Ascending aorta (tissue), 2 donors: Measurements from ENCODE around the gene ABHD17A. TPM values are rescaled to one million over a fixed set of nuclear protein-coding genes. Genes with fewer than 3 reads are reported as not detected.
"Not testable (repeated sequence)": the region's sequence is repeated elsewhere in the genome, so short reads cannot be mapped to it uniquely, and the experiment has no call there.

Experiments
- DNase-seq, 2 donors: peaks; one replicate each; pipeline ENCODE4 v3.0.0-alpha.2; 2019; ENCODE audit warnings: low spot score in 2 of 2
- H3K27ac ChIP-seq, 2 donors: fragments of 200-600 bp; sonication (generic); one replicate each; pipeline ENCODE4 v1.5.1; 2016 to 2017; ENCODE audit warnings: mild to moderate bottlenecking in 1 of 2
- H3K27me3 ChIP-seq: fragments of 200-600 bp; sonication (generic); one replicate; pipeline ENCODE4 v1.5.1; 2017
- H3K36me3 ChIP-seq, 2 donors: fragments of 200-600 bp; sonication (generic); one replicate each; pipeline ENCODE4 v1.5.1; 2016
- H3K4me1 ChIP-seq, 2 donors: fragments of 200-600 bp; sonication (generic); one replicate each; pipeline ENCODE4 v1.5.1; 2016 to 2017; ENCODE audit warnings: mild to moderate bottlenecking in 1 of 2
- H3K4me3 ChIP-seq, 2 donors: fragments of 200-600 bp; sonication (generic); one replicate each; pipeline ENCODE4 v1.5.1; 2016 to 2017; ENCODE audit warnings: mild to moderate bottlenecking in 1 of 2
- H3K9me3 ChIP-seq, 2 donors: fragments of 200-600 bp; sonication (generic); one replicate each; pipeline ENCODE4 v1.5.1; 2016
- CTCF ChIP-seq, 3 experiments: fragments of 200-600 bp in 2 of 3; fragments of 450-650 bp in 1 of 3; sonication (generic) in 2 of 3; IDR thresholded peaks; one replicate each; pipeline ENCODE4 v1.5.1; 2016 to 2019; ENCODE audit warnings: antibody characterized with exemption in 3 of 3, mild to moderate bottlenecking in 1 of 3, moderate library complexity in 1 of 3
- intact Hi-C: fragments of 100-400 bp; cut with DNase I; formaldehyde crosslinking; loops from one replicate; pipeline ENCODE4 v1.15.1; 2023
- total RNA-seq: library from RNA; depleted of rRNA; stranded (reverse); fragments of >200 nt; gene quantifications from one replicate; pipeline ENCODE4 v1.1.0, GENCODE V29; 2016

ABHD17A gene
- total RNA-seq, 1 donor from 2014 or later: 278 TPM

DNA sequence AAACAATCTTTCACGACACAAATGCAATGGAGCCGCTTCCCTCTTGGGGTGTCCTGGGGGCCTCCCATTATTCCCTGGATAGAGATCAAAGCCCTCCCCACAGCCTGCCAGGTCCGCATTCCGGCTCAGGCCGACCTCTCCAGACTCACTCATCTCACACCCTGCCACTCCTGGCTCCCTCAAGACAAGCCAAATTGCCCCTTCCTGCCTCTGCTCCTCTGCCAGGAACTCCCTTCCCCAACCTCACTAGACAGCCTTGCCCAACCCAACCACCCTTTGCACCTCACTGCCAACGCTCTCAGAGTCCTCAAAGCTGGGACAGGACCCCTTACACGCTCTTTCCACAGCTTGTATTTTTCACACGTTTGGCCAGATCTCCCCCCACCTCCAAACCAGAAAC lies 1.5 kb downstream of the ABHD17A start:
- Histone ChIP-seq H3K4me1 (peaks cover 15 to 26% of the 10 kb centered on the region in 2 donors), H3K27ac (peak overlapping the region; percentile 12 to 21), H3K36me3 (peaks cover 0 to 3% of the 10 kb centered on the region in 2 donors), H3K4me3 (peak overlapping the region; percentile 93 to 100), H3K9me3 (no peaks in the 10 kb centered on the region), H3K27me3 (no peaks in the 10 kb centered on the region)
- no peak for DNase-seq
- intact Hi-C loops: loop anchor here (2.0 kb wide), 2 partner anchors 19 to 21 kb away; partner anchors contain the start of genes ADAT3 and SCAMP4
- TF ChIP-seq CTCF (IDR thresholded peaks at IDR 0.05): no peak

DNA sequence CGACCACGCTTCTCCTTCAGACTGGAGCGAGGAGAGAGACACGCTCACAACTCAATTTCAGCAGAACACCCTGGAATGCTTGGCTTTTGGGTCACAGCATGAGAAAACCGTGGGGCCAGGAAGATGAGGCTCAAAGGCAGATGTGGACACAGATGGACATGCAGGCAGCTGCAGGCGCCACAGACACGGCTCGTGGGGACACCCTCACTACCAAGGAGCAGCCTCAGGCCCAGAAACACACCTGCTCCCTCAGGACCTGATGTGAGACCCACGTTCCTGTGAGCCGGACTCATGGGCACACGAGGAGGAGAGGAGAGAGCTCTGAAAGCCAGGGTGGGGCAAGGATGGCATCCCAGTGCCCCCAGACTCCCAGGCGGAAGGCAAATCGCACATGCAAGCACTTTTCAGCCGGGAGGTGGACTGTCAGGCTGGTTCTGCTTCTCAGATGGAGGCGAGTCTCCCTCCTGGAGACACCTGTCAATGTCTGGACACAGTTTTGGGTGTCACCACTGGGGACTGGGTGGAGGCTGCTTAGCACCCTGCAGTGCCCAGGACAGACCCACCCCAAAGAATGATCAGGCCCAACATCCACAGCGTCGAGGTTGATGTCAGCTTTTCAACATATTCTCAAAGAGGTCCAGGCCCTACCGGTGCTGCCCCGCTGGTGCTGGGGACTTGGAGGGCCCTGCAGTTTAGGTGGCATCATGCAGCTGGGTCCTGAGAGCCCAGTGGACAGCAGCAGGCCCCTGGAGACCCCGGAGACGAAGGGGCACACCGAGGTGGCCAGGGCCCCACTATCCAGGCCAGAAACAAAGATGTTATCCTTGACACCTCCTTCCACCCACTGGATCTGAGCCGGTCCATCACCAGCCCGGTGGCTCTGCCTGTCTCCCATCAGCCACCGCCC lies 2.3 kb downstream of the ABHD17A start:
- H3K4me1 ChIP-seq: peaks cover 15 to 26% of the 10 kb centered on the region in 2 donors
- H3K27me3 ChIP-seq: no peaks in the 10 kb centered on the region
- no peak for TF ChIP-seq CTCF (IDR thresholded peaks at IDR 0.05)
- H3K9me3 ChIP-seq: no peaks in the 10 kb centered on the region
- DNase-seq: no peak
- H3K4me3 ChIP-seq: peak overlapping the region in 1 of 2 donors; percentile 100
- intact Hi-C loops: no loop called here
- peak overlapping the region; percentile 3 to 12 for H3K27ac ChIP-seq
- peaks cover 0 to 3% of the 10 kb centered on the region in 2 donors for H3K36me3 ChIP-seq

DNA sequence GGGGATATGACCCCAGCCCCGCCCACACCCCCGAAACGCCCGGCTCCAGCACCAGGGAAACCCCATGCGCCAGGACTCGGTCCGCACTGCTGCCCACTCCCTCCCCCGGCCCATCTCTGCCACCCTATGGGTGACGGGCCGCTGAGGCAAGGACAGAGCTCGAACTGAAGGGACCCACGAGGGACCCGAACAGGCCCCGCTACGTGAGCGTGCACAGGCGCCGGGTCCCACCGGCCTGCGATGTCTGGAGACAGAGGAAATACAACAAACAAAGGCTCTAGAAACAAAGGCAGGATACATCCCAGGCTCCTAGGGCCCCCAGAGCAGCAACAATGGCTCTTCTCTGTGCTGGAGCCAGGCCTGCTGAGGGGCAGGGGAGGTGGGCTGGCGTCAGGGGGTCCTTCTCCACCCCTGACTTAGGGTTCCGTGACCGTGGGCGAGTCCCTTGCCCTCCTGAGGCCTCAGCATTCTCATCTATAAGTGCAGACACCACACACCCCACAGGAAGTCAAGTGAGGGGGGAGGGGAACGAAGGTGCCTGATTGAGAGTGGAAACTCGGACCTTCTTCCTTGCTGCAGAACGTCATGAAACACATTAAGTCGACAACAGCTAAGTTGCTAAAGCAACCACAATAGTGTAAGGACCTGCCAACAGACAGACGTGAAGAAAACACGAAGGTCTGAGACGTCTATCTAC lies 3.1 kb downstream of the ABHD17A start:
- H3K27ac ChIP-seq: peak overlapping the region in 1 of 2 donors; percentile 11
- intact Hi-C loops: no loop called here
- no peak for TF ChIP-seq CTCF (IDR thresholded peaks at IDR 0.05)
- H3K9me3 ChIP-seq: no peaks in the 10 kb centered on the region
- H3K36me3 ChIP-seq: peaks cover 0 to 3% of the 10 kb centered on the region in 2 donors
- peak overlapping the region in 1 of 2 donors; percentile 100 for H3K4me3 ChIP-seq
- no peaks in the 10 kb centered on the region for H3K27me3 ChIP-seq
- H3K4me1 ChIP-seq: peaks cover 15 to 26% of the 10 kb centered on the region in 2 donors
- DNase-seq: peak in 1 of 2 donors; percentile 66

DNA sequence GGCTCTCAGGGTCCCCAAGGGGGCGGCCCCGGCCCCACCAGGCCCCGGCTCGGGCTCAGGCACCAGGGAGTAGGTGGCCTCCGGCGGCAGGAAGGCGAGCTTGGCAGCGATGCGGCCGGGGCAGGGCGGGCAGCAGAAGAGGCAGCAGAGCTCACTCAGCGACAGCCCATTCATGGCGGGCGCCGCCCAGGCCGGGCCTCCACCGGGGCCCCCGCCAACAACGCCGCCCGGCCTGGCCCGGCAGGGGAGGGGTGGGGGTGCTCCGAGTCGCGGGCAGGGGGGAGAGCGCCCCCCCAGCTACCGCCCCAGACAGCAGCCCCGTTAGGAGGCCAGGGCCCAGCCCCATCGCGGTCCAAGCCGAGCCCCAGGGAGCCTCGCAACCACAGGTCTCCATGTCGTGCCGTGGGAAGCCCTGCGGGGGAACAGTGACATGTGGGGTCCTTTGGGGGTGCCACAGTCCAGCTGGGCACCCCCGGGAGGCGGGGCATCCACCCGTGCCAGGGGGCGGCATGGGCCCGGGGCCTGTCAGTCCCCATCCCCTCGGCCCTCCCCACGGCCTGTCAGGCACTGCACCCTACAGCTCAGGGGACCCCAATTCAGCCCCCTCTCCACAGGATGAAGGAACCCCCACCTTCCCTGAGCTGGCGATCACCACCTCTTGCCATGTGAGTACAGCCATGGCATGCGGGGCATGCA lies 3.8 kb downstream of the ABHD17A start:
- DNase-seq, H3K36me3 ChIP-seq, H3K27me3 ChIP-seq, intact Hi-C loops, H3K9me3 ChIP-seq: not testable (repeated sequence)
- Histone ChIP-seq H3K27ac (peak overlapping the region in 1 of 2 donors; percentile 11), H3K4me3 (peak overlapping the region in 1 of 2 donors; percentile 6), H3K4me1 (peaks cover 15 to 29% of the 10 kb centered on the region in 2 donors)

DNA sequence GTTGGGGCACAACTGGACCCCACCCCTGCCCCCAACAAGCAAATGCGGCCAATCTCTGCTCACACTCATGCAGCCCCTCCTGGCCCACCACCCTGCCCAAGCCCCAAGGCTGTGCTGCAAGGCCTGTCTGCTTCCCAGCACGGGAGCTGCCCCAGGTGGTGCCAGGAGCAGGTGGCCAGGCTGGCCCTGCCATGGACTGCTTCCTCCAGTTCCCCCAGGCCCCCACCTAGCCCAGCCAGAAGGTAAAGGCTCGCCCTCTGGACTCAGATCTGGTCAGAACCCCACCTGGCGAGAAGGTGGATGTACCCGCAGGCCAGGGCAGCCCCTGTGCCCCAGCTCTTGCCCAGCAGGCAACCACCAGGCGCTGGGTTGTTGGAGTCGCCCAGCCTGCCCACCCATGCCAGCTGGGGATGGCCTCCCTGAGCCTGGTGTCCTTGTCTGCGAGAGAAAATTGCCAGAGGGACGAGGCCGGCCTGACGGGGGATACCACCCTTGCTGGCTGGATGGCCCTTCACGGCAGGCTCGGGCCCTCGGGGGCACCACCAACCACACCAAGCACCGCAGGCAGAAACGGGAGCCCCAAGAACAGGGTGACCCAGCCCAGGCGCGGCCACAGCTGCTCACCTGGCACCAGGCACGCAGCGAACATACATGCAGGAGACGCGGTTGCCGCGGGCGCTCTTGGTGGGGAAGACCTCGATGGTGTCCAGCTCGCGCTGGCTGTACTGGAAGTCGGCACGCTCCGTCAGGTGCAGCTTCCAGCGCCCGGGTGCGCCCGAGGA lies 4.5 kb downstream of the ABHD17A start:
- no peak for DNase-seq
- Histone ChIP-seq H3K4me1 (peaks cover 15 to 31% of the 10 kb centered on the region in 2 donors), H3K27me3 (no peaks in the 10 kb centered on the region), H3K36me3 (peaks cover 0 to 3% of the 10 kb centered on the region in 2 donors), H3K27ac (no peak overlapping the region), H3K4me3 (no peak overlapping the region), H3K9me3 (no peaks in the 10 kb centered on the region)
- intact Hi-C loops: no loop called here
- TF ChIP-seq CTCF (IDR thresholded peaks at IDR 0.05): no peak

DNA sequence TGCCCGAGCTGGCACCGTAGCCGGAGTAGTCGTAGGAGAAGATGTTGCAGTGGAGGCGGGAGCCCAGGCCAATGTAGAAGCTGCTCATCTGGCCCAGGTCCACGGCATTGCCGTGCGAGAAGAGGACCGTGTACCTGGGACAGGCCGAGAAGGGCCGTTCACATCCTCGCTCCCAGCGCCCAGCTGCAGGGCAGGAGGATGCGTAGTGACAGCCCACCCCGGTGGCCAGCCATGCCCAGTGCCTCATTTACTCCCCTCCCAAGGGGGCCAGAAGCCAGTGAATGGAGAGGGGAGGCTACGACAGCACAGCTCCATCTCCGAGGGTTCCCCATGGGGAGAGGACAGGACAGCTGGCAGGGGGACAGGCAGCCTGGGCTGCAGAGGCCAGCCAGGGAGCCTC lies 5.3 kb downstream of the ABHD17A start:
- DNase-seq, H3K27me3 ChIP-seq, H3K9me3 ChIP-seq, H3K36me3 ChIP-seq, H3K27ac ChIP-seq, intact Hi-C loops, H3K4me3 ChIP-seq: not testable (repeated sequence)
- H3K4me1 ChIP-seq: peaks cover 15 to 32% of the 10 kb centered on the region in 2 donors

GRCh38 chr19:1878583-1878982 lies 6.7 kb downstream of the ABHD17A start:
- H3K9me3 ChIP-seq, H3K36me3 ChIP-seq, H3K27me3 ChIP-seq, H3K27ac ChIP-seq, intact Hi-C loops, H3K4me3 ChIP-seq, DNase-seq: not testable (repeated sequence)
- H3K4me1 ChIP-seq: peaks cover 12 to 32% of the 10 kb centered on the region in 2 donors

- not testable (repeated sequence) for H3K4me3 ChIP-seq
- peaks cover 17 to 35% of the 10 kb centered on the region in 2 donors for H3K4me1 ChIP-seq
Measured at GRCh38 chr19:1877280-1877660, 8.0 kb downstream of the ABHD17A start.

More at GRCh38 chr19:1877280-1877660, 8.0 kb downstream of the ABHD17A start:
- H3K36me3 ChIP-seq, H3K27ac ChIP-seq, DNase-seq, H3K27me3 ChIP-seq, intact Hi-C loops, H3K9me3 ChIP-seq: not testable (repeated sequence)
